ENCODE data around the gene AQP5.
"Not testable (repeated sequence)": the region's sequence is repeated elsewhere in the genome, so short reads cannot be mapped to it uniquely, and the experiment has no call there.

The AQP5 gene

DNA sequence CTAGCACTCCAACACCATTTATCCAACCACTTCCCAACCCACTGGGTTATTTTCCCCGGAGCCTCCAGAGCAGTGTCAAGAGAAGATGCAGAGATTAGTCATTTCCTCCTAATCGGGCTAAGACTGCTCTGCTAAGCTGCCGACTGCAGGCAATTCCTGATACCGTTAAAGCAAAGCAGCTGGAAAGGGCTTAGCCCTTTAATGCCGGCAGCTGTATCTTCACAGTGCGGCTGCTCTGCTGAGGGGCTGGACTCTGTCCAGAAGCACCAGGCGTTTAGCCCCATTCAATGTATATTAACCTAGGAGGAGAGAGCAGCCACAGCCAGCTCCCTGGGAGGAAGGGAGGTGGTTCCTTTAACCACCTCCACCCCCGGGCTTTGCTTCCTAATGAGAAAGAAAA, 22.2 kb downstream of the AQP5 start:
- peak; percentile 61 for DNase-seq

DNA sequence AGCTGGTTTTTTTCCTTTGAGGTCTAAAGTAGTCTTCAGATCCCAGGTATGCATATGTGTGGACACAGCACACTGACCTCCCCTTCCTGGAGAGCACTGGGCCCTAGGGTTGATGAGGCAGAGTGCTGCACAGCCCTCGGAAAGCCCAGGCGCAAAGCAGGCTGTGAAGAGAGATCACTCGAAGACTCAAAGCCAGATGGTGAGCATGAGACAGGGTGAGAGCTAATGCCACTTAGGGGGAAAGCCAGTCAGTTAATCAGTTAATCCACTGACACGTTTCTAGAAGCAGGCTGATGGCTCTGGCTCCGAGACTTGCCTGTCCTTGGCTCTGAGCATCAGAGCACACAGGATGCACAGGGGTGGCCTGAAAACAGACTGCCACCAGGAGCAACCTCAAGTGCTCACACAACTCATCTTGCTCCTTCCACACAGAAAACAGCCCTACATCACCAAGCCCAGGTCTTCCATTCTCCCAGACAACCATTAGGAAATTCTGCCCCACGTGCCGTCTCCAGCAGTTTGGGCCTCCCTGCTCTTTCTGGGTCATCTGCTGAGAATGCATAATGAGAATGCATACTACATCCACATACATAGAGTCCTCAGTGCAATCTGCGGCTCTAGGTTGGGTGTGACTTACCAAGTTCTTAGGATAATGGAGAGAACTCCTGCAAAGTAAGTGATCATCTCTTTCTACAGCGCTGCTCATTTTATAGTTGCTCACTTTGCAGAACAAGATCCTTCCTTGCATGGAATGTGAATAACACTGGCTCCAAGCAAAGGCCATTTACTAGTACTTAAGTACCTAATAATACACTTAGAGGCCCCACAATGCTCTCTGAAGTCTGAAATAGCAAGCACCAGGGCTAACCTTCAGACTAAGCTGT, 23.0 kb downstream of the AQP5 start:
- no peak for DNase-seq

DNA sequence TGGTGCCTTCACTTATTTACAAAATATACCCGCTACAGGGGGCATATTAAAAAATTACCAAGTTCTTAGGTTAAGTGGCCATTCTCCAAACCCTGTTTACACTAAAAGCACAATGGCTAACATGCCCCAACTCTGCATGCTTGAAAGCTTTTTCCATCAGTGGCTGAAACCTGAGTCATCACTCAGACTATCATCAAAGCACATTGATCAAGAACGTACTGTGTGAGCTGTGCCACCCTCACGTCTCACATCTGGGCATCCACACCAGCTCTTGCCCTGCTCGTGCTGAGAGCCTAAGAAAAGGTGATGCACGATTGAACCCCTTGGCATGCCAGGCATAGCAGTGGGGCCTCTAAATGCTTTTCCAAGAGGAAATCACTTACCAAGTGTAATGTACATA, 24.3 kb downstream of the AQP5 start:
- DNase-seq = no peak

DNA sequence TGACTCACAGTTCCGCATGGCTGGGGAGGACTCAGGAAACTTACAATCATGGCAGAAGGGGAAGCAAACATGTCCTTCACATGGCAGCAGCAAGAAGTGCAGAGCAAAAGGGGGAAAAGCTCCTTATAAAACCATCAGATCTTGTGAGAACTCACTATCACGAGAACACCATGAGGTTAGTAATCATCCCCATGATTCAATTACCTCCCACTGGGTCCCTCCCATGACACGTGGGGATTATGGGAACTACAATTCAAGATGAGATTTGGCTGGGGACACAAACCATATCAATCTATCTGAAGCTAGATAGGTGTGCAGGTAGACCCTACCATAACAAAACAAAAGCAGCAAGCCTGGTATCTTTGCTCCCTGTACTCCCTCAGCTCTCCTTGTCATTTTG, 24.8 kb downstream of the AQP5 start:
- not testable (repeated sequence) for DNase-seq

DNA sequence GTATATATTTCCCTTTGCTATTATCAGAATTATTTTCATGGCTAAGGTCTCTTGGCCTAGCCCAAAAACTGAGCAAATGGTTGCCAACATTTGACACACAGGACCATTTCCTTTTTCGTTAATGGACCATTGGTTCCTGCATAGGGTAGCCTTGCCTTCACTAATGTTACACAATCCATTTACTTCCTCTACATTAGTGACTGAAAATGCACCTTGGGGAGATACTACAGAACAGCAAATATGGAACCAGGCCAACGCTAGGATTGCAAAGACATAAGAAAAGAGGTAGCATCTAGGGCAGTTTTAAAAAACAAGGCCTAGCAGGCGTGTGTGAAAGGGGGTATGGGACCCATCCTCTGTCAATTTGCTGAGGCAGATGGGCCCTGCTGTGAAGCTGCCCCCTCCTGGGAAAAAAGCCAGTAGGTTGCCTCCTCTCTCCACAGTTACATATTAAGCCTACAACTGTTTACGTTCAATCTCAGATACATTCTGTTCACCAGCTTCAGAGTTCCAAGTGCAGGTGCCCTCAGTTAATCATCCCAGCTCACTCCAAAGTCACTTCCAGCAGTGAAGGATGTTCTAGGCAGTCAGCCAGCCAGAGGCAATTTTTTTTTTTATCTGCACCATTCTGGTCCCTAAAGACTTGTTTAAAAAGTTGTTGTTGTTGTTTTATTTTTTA, 26.1 kb downstream of the AQP5 start:
- DNase-seq = no peak

DNA sequence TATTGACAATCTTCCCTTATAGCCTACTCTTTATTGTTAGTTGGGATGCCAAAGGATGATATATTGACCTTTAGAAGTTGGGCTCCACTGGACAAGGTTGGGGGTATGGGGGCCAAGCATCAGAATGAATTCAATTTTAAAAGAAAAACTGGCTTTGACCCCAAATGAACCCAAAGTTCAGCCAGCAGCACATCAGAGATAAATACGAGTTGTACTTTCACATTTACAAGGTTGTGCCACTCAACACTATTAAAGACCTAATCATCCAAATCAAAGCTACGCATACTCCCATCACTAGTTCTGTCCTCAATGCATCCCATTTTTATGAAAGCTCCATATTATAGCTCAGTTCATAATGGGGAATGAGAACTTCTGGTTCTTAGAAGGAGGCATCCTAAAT, 27.7 kb downstream of the AQP5 start:
- DNase-seq = not testable (repeated sequence)

DNA sequence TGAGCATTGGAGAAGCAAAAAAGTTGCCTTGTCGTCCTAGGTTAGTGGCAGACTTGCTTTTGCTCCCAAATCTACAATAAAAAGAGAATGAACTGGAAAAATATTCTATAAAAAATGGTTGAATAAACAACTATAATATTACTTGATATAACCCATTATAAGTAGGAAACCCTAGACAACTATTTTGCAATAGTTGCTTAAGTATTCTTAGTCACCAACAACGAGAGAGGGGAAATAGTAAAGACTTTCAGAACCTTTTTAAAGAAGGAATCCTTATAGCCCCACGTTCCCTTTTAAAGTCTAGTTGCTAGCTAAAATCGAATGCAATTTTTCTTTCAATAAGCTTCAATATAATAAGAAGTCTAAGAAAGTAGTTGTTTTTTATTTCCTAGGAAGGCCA, 28.6 kb downstream of the AQP5 start:
- no peak for DNase-seq

DNA sequence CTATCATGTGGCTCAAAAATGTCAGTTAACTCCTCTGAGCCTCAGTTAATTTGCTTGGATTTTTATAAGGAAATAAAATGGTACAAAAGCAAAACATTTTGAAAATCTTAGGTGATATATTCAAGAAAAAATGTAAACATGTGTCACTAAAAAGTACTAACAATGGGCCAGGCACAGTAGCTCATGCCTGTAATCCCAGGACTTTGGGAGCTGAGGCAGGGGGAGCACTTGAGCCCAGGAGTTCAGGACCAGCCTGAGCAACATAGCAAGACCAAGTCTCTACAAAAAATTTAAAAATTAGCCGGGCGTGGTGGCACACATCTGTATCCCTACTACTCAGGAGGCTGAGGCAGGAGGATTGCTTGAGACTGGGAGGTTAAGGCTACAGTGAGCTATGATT, 36.8 kb downstream of the AQP5 start:
- DNase-seq = no peak

DNA sequence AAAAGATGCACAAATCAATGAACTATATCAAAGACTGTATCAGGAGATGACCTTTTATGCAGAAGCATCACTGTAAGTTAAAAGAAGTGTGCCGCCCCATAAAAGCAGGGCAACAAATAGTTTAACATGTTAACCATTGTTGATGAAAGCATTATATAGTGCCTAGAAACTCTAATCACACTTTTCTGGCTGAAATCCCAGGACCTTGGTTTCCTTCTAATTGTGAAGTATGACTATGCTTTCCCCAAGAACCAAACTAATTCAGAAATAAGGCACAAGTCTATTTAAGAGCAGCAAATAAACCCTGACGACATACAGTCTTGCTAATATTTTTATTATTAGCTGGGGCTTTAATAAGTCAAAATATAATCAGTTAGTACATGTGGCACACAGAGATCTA, 41.9 kb downstream of the AQP5 start:
- no peak for DNase-seq

DNA sequence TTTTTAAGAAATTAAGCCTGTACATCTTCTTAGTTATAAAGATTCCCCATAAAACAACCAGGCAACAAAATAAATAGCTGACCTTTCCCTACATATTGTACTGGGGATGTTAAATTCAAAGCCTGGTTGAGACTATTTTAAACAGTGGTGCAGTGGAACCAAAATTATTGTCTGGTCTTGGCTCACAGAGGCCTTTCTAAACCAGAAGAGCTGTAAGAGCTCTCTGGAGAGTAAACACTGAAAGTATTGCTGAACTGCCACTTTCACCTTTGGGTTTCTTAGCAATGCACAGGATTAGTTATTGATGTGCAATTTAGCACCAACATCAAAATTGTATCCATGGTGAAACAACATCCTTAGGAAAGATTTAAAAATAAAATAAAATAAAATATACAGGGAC, 43.0 kb downstream of the AQP5 start:
- DNase-seq = no peak

DNA sequence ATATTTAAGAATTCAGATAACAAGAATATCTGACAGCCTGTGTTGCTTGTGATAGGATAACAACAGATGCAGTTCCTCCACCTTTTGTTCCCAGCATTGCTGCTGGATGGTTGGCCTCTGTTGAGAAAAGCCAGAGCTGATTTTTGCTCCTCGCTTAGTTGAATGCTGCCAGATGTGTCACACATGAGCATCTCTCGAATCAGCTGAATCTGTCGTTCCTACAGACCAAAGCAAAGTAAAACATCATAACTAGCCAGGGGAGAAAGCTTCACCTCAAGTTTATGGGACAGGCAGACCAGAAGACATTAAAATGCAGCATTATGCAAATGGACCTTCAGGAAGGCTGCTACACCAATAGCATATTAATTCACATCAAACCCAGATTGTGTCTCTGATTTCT, 43.5 kb downstream of the AQP5 start:
- no peak for DNase-seq

DNA sequence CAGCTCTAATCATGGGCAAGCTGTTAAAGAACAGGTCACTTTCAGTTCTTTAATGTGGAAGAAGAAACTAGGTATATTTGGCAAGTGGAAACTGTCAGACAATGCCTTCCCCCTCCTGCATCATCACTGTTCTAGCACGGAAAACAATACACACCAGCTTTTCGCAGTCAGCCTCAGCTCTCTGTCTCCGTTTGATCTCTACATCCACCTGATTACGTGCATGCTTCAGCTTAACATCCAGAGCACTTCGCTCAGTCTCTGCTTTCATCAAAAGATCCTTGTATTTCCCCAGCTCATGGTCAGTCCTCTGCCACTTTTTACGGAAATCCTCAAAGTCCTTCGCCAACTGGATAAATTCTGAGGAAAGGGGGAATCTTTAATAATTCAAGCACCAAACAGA, 44.6 kb downstream of the AQP5 start:
- no peak for DNase-seq

DNA sequence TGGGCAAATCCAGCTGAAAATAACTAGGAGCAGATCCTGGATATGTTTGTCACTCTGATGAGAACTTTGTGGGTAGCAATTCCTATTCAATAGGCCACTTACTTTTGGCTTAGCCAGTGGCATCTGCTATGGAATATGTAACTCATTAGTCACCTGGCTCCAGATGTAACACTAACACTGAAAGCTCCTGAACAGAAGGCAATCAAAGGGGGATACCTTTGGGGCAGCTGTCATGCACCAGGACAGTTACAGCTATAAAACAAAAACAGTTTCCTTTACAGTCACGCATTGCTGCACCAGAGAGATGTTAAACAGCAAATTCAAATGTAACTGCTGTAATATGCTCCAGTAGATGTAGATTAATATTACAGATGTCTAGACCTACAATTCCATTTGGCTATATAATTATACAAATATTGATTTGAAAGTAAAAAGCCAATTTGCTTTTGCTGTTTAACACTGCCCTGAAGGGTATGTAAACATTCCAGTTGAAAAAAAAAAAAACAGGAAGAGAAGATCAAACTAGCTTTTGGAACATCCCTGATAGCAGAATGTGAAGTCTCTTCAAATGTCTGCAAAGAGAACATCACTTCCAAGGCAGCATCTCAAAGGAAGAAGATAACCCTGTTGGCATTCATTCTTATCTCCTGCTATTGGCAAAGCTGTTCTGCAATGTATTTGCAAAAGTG, 45.2 kb downstream of the AQP5 start:
- no peak for DNase-seq

DNA sequence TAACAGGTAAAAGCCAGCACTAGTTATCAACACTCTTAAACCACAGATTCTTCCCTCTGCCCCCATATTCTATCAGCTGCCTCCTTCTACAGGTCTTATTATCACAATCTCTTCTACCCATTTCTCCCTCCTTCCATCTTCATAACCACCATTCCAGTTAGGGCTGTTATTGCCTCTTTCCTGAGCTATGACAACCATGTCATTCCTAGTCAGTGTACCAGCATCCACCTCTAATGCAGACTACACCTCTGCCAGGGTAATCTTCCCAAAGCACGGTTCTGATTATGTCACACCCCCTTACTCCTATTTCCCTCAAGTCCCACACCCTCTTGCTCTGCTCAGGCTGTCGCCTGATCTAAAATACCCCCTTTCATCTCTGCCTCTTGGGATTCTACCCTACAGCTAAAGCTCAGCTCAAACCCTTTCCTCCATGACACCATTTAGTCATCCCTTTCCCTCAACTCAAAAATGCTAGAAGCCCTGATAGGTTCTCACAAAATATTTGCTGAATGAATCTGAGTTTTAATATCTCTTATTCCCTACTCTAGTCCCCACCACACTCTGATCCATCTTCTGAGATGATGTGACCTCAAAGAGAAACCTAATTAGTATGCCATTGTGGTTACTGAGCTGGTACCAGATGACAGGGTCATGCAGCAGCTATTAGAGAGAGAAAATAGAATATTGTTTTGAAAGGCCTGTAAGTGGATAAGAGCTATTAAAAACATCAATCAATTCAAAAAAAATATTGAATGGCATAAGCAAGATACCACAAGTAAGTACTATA, 51.9 kb downstream of the AQP5 start:
- no peak for DNase-seq

DNA sequence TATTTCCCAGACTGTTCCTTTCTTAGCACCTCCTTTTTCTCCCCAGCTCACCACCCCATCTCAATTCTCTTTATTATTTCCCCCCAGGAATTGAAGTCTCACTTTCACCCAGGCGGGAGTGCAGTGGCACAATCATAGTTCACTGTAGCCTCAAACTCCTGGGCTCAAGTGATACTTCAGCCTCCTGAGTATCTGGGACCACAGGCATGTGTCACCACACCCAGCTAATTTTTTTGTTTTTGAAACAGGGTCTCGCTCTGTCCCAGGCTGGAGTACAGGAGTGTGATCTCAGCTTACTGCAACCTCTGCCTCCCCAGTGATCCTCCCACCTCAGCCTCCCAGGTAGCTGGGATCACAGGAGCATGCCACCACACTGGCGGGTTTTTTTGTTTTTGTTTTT, 52.7 kb downstream of the AQP5 start:
- DNase-seq = no peak

Measured in amniotic stem cell (primary cell).